Spleen (tissue), 13 donors: ENCODE data around the gene RAD51D. TPM values are rescaled to one million over a fixed set of nuclear protein-coding genes. Genes with fewer than 3 reads are reported as not detected.

ENCODE experiments used
- DNase-seq: peaks from one replicate; pipeline ENCODE4 v3.0.0-alpha.2; 2020
- H3K27ac ChIP-seq, 8 donors: fragments of 200-600 bp; sonication (generic) in 7 of 8; 1 replicate in 4 of 8; 2 replicates in 4 of 8; pipeline versions ENCODE4 v1.5.0 to v1.8.0; 2016 to 2021; ENCODE audit warnings: inconsistent platforms in 4 of 8, mild to moderate bottlenecking in 4 of 8, moderate library complexity in 1 of 8
- H3K27me3 ChIP-seq, 7 donors: fragments of 200-600 bp; sonication (generic) in 6 of 7; replicated peaks in 1 of 7; 1 replicate in 4 of 7; 2 replicates in 3 of 7; pipeline versions ENCODE4 v1.5.0 to v1.8.0; 2016 to 2021; ENCODE audit warnings: inconsistent platforms in 3 of 7, mild to moderate bottlenecking in 1 of 7
- H3K36me3 ChIP-seq, 6 donors: fragments of 200-600 bp; sonication (generic) in 5 of 6; 1 replicate in 4 of 6; 2 replicates in 2 of 6; pipeline versions ENCODE4 v1.5.0 to v1.8.0; 2016 to 2021; ENCODE audit warnings: inconsistent platforms in 2 of 6
- H3K4me1 ChIP-seq, 6 donors: fragments of 200-600 bp; sonication (generic) in 5 of 6; 1 replicate in 3 of 6; 2 replicates in 3 of 6; pipeline versions ENCODE4 v1.5.0 to v1.8.0; 2016 to 2021; ENCODE audit warnings: inconsistent platforms in 3 of 6
- H3K4me3 ChIP-seq, 8 donors: fragments of 200-600 bp; sonication (generic) in 7 of 8; 1 replicate in 4 of 8; 2 replicates in 4 of 8; pipeline versions ENCODE4 v1.5.0 to v1.8.0; 2016 to 2021; ENCODE audit warnings: inconsistent platforms in 4 of 8, mild to moderate bottlenecking in 4 of 8, moderate library complexity in 2 of 8
- H3K9me3 ChIP-seq, 8 donors: fragments of 200-600 bp; sonication (generic) in 7 of 8; 1 replicate in 4 of 8; 2 replicates in 4 of 8; pipeline versions ENCODE4 v1.5.0 to v1.8.0; 2016 to 2021; ENCODE audit warnings: inconsistent platforms in 4 of 8
- POLR2A ChIP-seq, 3 donors: fragments of 450-650 bp; IDR thresholded peaks; one replicate each; pipeline ENCODE4 v1.5.1; 2017; ENCODE audit warnings: antibody characterized with exemption in 3 of 3, mild to moderate bottlenecking in 1 of 3
- POLR2AphosphoS5 ChIP-seq, 3 donors: sonication (generic); formaldehyde crosslinking; IDR thresholded peaks; one replicate each; pipeline ENCODE4 v1.5.1; 2017; ENCODE audit warnings: antibody characterized with exemption in 3 of 3
- WGBS, 5 donors: extraction: QIAGEN DNeasy Blood & Tissue Kit in 3 of 5; methylation state at CpG; one replicate each; pipeline versions ENCODE4 v1.1.5 to v1.1.7; 2013 to 2018; 5-methylcytosine and 5-hydroxymethylcytosine counted together
- intact Hi-C: fragments of 100-400 bp; cut with DNase I; formaldehyde crosslinking; loops from one replicate; pipeline ENCODE4 v1.15.0; 2023; ENCODE audit warnings: low total_unique reads
- long read RNA-seq, 2 donors: transcript quantifications; one replicate each; lab custom pipeline, GENCODE V29; 2026
- polyA plus RNA-seq, 3 donors: library from polyadenylated mRNA; stranded (reverse); fragments of 200-250 nt; gene quantifications; one replicate each; pipeline ENCODE4 v1.2.1, GENCODE V29; 2013
- total RNA-seq, 7 donors: library from RNA; depleted of rRNA in 3 of 7; stranded (reverse); fragments of >200 nt in 3 of 7; fragmentation: NEBNext Ultra II Directional in 4 of 7; extraction: Animal tissue kit (Norgen Biotek cat#: 25700) in 4 of 7; gene quantifications; one replicate each; pipeline versions ENCODE4 v1.1.0 to v1.2.1, GENCODE V29; 2016 to 2021
- TF ChIP-seq, protein P1 (sequence below), 11 experiments: fragments of 200-600 bp in 7 of 11; fragments of 450-650 bp in 4 of 11; sonication (generic) in 4 of 11; IDR thresholded peaks in 8 of 11; conservative IDR thresholded peaks in 3 of 11; 1 replicate in 7 of 11; 2 replicates in 4 of 11; pipeline versions ENCODE4 v1.4.0 to v1.8.0; 2016 to 2021; ENCODE audit warnings: antibody characterized with exemption in 11 of 11, inconsistent platforms in 4 of 11, mild to moderate bottlenecking in 1 of 11
- donor health status: healthy with polysubstance abuse.
- donor health status: DM: no; HTN: no; CAD: no; lungs with moderate emphysema.
- donor health status: DM: no; HTN: no; CAD: no.
- donor health status: Bipolar disorder and iron deficiency.
- donor health status: healthy.
- donor health status: DM: no; HTN: no; CAD: no.
- donor health status: DM: yes; HTN: yes; CAD: no.

RAD51D gene
- total RNA-seq (10 to 100 TPM in 6 of 7 donors, 1 to 10 TPM in 1; 9.0 to 24.1 (median 14.9) TPM), polyA plus RNA-seq (1 to 10 TPM; 4.0 to 8.4 (median 5.5) TPM)
- long read RNA-seq, donor 1, partial matches to known transcripts, result 0 of 4 reads
- long read RNA-seq, donor 1, other reads (novel, unspliced or antisense), result 0 of 4 reads
- long read RNA-seq, donor 2, full-length matches to known transcripts, result 2 of 2 reads
- long read RNA-seq, donor 2, partial matches to known transcripts, result 0 of 2 reads
- long read RNA-seq, donor 2, other reads (novel, unspliced or antisense), result 0 of 2 reads

DNA sequence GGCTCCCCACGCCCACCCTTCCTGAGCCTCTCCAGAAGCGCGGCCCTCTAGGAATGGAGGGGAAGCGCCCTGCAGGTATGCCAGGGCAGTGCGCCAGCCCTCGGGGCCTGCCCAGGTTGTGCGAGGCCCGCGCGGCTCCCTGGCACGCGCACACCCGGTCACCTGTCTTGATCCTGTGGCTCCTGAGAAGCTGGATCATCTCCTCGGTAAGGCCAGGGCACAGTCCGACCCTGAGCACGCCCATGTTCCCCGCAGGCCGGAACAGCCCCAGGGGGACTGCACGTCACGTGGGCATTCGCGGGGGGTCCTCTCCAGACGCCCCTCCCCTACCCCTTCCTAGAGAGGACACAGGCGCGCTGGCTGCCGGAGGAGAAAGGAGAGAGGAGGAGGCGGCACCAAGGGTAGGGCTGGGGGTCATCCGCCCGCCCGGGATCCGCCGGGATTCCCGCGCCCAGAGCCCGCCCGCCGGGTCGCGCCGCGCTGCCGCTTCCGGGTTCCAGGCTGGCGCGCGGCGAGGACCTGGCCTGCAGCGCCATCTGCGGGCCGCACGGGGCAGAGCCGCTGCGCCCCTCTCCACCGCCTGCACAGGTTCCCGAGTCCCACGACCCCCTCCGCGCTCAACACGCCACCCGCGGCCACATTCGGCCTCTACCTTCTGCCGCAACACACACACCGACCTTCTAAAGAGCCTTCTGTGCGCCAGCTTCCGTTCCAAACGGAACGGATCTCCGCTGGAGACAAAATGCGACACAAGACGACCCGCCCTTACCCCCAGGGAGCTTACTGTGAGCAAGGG, at the start of gene RAD51D:
Gene RAD51D, minus strand, starts transcription at position 491 of the 796 bp plus-strand sequence. Its CDS starts 247 bp downstream, at position 244.
- TF ChIP-seq, protein P1, sequence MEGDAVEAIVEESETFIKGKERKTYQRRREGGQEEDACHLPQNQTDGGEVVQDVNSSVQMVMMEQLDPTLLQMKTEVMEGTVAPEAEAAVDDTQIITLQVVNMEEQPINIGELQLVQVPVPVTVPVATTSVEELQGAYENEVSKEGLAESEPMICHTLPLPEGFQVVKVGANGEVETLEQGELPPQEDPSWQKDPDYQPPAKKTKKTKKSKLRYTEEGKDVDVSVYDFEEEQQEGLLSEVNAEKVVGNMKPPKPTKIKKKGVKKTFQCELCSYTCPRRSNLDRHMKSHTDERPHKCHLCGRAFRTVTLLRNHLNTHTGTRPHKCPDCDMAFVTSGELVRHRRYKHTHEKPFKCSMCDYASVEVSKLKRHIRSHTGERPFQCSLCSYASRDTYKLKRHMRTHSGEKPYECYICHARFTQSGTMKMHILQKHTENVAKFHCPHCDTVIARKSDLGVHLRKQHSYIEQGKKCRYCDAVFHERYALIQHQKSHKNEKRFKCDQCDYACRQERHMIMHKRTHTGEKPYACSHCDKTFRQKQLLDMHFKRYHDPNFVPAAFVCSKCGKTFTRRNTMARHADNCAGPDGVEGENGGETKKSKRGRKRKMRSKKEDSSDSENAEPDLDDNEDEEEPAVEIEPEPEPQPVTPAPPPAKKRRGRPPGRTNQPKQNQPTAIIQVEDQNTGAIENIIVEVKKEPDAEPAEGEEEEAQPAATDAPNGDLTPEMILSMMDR (IDR thresholded peaks at IDR 0.05 in 8 of 11, conservative IDR thresholded peaks at IDR 0.05 in 3 of 11), result peak; percentile 85 to 99 (median 98)
- TF ChIP-seq POLR2A (IDR thresholded peaks at IDR 0.05), result peak in 1 of 3 donors; percentile 35
- peak; percentile 69 to 81 (median 75) for TF ChIP-seq POLR2AphosphoS5 (IDR thresholded peaks at IDR 0.05)
- intact Hi-C loops, result loop anchor here (5.0 kb wide), 2 partner anchors 577 to 697 kb away; no protein-coding TSS in a partner anchor
- Histone ChIP-seq H3K27ac (peak within 1 kb of the TSS; percentile 68 to 92 (median 84)), H3K27me3 (no peaks in the 10 kb centered on the region), H3K36me3 (peaks cover 0 to 14% (median 0%) of the 10 kb centered on the region in 6 donors), H3K4me3 (peak within 1 kb of the TSS; percentile 66 to 97 (median 88)), H3K9me3 (no peaks in the 10 kb centered on the region), H3K4me1 (peaks cover 12 to 45% (median 28%) of the 10 kb centered on the region in 6 donors)
- 0 to 1% (median 0%) methylated on average over 15 to 72 of the region's 72 CpGs for WGBS, 5 donors
- DNase-seq, result peak; percentile 96

DNA sequence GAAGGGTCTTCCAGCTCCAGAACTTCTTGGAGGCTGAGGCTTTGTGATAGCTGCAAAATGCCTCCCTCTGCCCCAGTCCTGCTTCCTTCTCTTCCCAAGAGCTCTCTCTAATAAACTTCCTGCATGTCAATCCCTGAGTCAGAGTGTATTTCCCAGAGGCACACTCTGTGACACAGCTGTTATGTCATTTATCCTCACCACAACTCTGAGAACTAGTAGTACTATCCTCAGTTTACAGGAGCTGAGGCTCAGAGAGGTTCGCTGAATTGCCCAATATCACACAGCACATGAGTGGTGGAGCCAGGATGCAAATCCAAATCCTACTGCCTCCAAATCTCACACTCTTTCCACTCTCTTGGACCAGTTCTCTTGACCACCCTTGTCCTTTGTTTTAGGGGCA, 48.0 kb upstream of the RAD51D start:
- H3K36me3 ChIP-seq, result no peaks in the 10 kb centered on the region
- H3K4me3 ChIP-seq, result no peak overlapping the region
- H3K4me1 ChIP-seq, result peaks cover 0 to 19% (median 8%) of the 10 kb centered on the region in 6 donors
- no peaks in the 10 kb centered on the region for H3K9me3 ChIP-seq
- 83 to 97% (median 90%) methylated on average over 1 of the region's 1 CpG for WGBS, 5 donors
- intact Hi-C loops, result loop anchor here (10.0 kb wide), 1 partner anchor 577 kb away; no protein-coding TSS in a partner anchor
- TF ChIP-seq, protein P1 (IDR thresholded peaks at IDR 0.05 in 8 of 11, conservative IDR thresholded peaks at IDR 0.05 in 3 of 11), result no peak
- TF ChIP-seq POLR2AphosphoS5 (IDR thresholded peaks at IDR 0.05) (no peak), POLR2A (IDR thresholded peaks at IDR 0.05) (no peak)
- DNase-seq, result no peak
- H3K27me3 ChIP-seq, result no peaks in the 10 kb centered on the region
- no peak overlapping the region for H3K27ac ChIP-seq

DNA sequence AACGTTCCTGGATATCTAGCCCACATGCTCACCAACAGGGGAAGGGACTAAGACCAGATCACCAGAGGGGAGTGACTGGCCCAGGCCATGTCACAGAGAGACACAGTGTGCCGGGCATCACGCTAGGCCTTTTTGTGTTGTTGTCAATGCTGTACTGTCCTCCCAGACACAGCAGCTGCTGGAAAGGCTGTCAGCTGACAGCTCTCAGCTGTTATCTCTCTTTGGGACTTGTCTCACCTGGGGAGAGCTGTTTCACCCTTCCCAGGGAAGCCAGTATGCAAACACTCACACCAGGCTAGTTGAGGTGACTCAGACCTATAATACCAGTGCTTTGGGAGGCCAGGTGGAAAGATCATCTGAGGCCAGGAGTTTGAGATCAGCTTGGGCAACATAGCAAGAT, 47.4 kb upstream of the RAD51D start:
- 55 to 91% (median 71%) methylated on average over 3 of the region's 3 CpGs for WGBS, 5 donors

More for the DNA sequence above, 47.4 kb upstream of the RAD51D start:
- Histone ChIP-seq H3K36me3 (no peaks in the 10 kb centered on the region), H3K9me3 (no peaks in the 10 kb centered on the region), H3K27ac (no peak overlapping the region), H3K4me3 (no peak overlapping the region), H3K27me3 (no peaks in the 10 kb centered on the region), H3K4me1 (peaks cover 0 to 19% (median 7%) of the 10 kb centered on the region in 6 donors)
- intact Hi-C loops, result loop anchor here (10.0 kb wide), 1 partner anchor 578 kb away; no protein-coding TSS in a partner anchor
- no peak for DNase-seq
- TF ChIP-seq POLR2A (IDR thresholded peaks at IDR 0.05) (no peak), POLR2AphosphoS5 (IDR thresholded peaks at IDR 0.05) (no peak)
- TF ChIP-seq, protein P1 (IDR thresholded peaks at IDR 0.05 in 8 of 11, conservative IDR thresholded peaks at IDR 0.05 in 3 of 11), result no peak
